MM.1S (cell line): ENCODE measurements around the gene TMEM208.

Source experiments
- DNase-seq: peaks from one replicate; pipeline ENCODE4 v3.0.0-alpha.2; 2015
- H2AFZ ChIP-seq: fragments of 300-600 bp; sonication (generic); 2 replicates; pipeline ENCODE4 v1.6.0; 2016; ENCODE audit warnings: antibody characterized with exemption, low read length
- H3F3A ChIP-seq: fragments of 300-600 bp; sonication (generic); 2 replicates; pipeline ENCODE4 v1.6.1; 2016; ENCODE audit warnings: mild to moderate bottlenecking, antibody characterized with exemption, low read length, moderate library complexity, mixed read lengths; ENCODE audit not compliant: insufficient read depth
- H3K27ac ChIP-seq: fragments of 300-600 bp; sonication (generic); 2 replicates; pipeline ENCODE4 v1.5.1; 2016; ENCODE audit warnings: mild to moderate bottlenecking, low read length
- H3K27me3 ChIP-seq: fragments of 300-600 bp; sonication (generic); replicated peaks from 2 replicates; pipeline ENCODE4 v1.6.0; 2016; ENCODE audit warnings: low read length; ENCODE audit not compliant: insufficient read depth
- H3K36me3 ChIP-seq: fragments of 300-600 bp; sonication (generic); replicated peaks from 2 replicates; pipeline ENCODE4 v1.6.1; 2016; ENCODE audit warnings: mild to moderate bottlenecking, low read length, mixed read lengths; ENCODE audit not compliant: insufficient read depth
- H3K4me1 ChIP-seq: fragments of 300-600 bp; sonication (generic); 2 replicates; pipeline ENCODE4 v1.6.1; 2016; ENCODE audit warnings: low read length, mixed read lengths
- H3K4me2 ChIP-seq: fragments of 300-600 bp; sonication (generic); 2 replicates; pipeline ENCODE4 v1.6.0; 2016; ENCODE audit warnings: low read depth, low read length
- H3K4me3 ChIP-seq: fragments of 300-600 bp; sonication (generic); 2 replicates; pipeline ENCODE4 v1.5.1; 2016; ENCODE audit warnings: low read length, mixed read lengths
- H3K79me2 ChIP-seq: fragments of 300-600 bp; sonication (generic); 2 replicates; pipeline ENCODE4 v1.6.1; 2016; ENCODE audit warnings: mixed run types, low read length, mixed read lengths
- H3K9ac ChIP-seq: fragments of 300-600 bp; sonication (generic); 2 replicates; pipeline ENCODE4 v1.6.1; 2016; ENCODE audit warnings: low read length, mixed read lengths
- H3K9me2 ChIP-seq: fragments of 300-600 bp; sonication (generic); replicated peaks from 2 replicates; pipeline ENCODE4 v1.6.1; 2016; ENCODE audit warnings: mild to moderate bottlenecking, low read length, mixed read lengths; ENCODE audit not compliant: insufficient read depth
- H3K9me3 ChIP-seq: fragments of 300-600 bp; sonication (generic); replicated peaks from 2 replicates; pipeline ENCODE4 v1.6.1; 2016; ENCODE audit warnings: mild to moderate bottlenecking, low read length, mixed read lengths; ENCODE audit not compliant: insufficient read depth
- H4K20me1 ChIP-seq: fragments of 300-600 bp; sonication (generic); 2 replicates; pipeline ENCODE4 v1.6.1; 2016; ENCODE audit warnings: mild to moderate bottlenecking, low read length, moderate library complexity, mixed read lengths; ENCODE audit not compliant: insufficient read depth
- EZH2 ChIP-seq: fragments of 300-600 bp; sonication (generic); optimal IDR thresholded peaks from 2 replicates; pipeline ENCODE3; 2017; ENCODE audit warnings: low read depth, mild to moderate bottlenecking, antibody characterized with exemption, low read length, mixed read lengths
- EZH2phosphoT487 ChIP-seq: fragments of 300-600 bp; sonication (generic); IDR thresholded peaks from 2 replicates; pipeline ENCODE4 v1.6.1; 2018; ENCODE audit warnings: antibody characterized with exemption, low read length
- TF ChIP-seq, protein P1 (sequence below): fragments of 300-600 bp; sonication (generic); IDR thresholded peaks from 2 replicates; pipeline ENCODE4 v1.5.1; 2016; ENCODE audit warnings: antibody characterized with exemption, low read length, mixed read lengths

Gene TMEM208

DNA sequence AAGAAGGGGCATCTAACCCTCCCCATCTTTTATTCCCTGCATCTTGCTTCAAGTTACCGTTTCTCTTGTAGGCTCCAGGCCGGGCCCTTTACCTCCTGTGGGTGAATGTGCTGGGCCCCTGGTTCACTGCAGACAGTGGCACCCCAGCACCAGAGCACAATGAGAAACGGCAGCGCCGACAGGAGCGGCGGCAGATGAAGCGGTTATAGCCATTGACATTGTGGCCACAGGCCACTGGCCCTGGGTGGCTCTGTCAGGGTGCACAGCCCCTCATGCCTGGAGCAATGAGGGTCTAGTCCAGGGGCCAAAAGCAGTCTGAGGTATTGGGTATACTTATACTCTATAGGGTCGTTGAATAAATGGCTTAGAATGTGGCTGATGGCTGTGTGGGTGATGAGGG is 2.0 kb downstream of the TMEM208 start:
- Histone ChIP-seq H3K79me2 (peaks cover 31% of the 10 kb centered on the region), H2AFZ (no peak overlapping the region), H3K9ac (no peak overlapping the region), H3K36me3 (no peaks in the 10 kb centered on the region; the same call in 1 of the 2 replicates), H3K4me1 (peaks cover 12% of the 10 kb centered on the region), H3K9me3 (no peaks in the 10 kb centered on the region), H3K9me2 (no peaks in the 10 kb centered on the region), H3K27ac (no peak overlapping the region), H3K27me3 (no peaks in the 10 kb centered on the region), H3K4me3 (no peak overlapping the region), H4K20me1 (no peaks in the 10 kb centered on the region), H3F3A (no peaks in the 10 kb centered on the region; the same call in 1 of the 2 replicates), H3K4me2 (no peak overlapping the region)
- TF ChIP-seq EZH2phosphoT487 (no peak), EZH2 (no peak)
- TF ChIP-seq, protein P1, sequence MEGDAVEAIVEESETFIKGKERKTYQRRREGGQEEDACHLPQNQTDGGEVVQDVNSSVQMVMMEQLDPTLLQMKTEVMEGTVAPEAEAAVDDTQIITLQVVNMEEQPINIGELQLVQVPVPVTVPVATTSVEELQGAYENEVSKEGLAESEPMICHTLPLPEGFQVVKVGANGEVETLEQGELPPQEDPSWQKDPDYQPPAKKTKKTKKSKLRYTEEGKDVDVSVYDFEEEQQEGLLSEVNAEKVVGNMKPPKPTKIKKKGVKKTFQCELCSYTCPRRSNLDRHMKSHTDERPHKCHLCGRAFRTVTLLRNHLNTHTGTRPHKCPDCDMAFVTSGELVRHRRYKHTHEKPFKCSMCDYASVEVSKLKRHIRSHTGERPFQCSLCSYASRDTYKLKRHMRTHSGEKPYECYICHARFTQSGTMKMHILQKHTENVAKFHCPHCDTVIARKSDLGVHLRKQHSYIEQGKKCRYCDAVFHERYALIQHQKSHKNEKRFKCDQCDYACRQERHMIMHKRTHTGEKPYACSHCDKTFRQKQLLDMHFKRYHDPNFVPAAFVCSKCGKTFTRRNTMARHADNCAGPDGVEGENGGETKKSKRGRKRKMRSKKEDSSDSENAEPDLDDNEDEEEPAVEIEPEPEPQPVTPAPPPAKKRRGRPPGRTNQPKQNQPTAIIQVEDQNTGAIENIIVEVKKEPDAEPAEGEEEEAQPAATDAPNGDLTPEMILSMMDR, result no peak
- DNase-seq, result no peak

DNA sequence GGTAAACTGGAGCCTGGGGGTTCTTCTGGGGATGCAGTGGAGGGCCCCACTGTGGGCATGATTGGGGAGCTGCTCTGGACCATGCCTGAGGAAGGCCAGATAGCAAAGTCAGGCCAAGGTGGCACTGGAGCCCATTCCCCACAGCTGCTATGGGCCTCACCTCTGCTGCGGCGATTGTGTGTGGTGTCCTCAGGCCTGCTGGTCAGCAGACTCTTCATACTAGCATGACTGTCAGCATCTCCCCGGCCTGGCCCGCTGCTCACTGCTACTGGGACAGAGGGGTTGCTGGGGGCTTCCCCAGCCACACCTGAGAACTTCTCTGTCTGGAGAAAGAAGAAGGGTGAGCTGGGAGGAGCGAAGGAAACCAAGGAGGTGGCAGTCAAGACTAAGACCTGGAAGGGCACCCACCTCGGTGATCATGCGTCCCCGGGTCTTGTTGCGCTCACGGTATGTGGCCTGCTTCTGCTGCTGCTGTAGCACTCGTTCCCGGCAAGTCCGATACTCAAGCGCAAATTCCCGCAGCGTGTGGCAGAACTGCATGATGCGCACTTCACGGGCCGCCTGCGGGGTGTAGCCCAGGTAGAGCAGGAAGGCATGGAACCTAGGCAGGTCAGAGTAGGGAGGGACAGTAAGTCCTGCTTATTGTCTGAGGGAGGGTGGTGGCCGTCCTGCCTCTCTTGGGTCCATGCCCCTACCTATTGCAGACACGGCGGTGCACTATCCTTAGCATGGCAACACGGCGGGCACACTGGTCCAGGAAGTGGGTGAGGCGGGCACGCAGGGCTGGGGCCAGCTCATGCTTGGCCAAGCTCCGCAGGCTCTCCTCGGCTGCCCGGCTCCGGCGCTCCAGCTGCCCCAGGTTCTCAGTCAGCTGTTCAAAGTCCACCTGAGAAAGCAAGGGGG is 3.2 kb downstream of the TMEM208 start:
- no peak overlapping the region for H3K4me3 ChIP-seq
- H3K4me1 ChIP-seq, result peaks cover 12% of the 10 kb centered on the region
- no peak for DNase-seq
- H2AFZ ChIP-seq, result no peak overlapping the region
- no peaks in the 10 kb centered on the region for H3K27me3 ChIP-seq
- H3K79me2 ChIP-seq, result peaks cover 31% of the 10 kb centered on the region
- no peak overlapping the region for H3K9ac ChIP-seq
- no peaks in the 10 kb centered on the region for H3K9me2 ChIP-seq
- no peaks in the 10 kb centered on the region; the same call in none of the 2 replicates for H3F3A ChIP-seq
- no peaks in the 10 kb centered on the region for H3K9me3 ChIP-seq
- H3K27ac ChIP-seq, result no peak overlapping the region
- TF ChIP-seq EZH2phosphoT487, result no peak
- no peak for TF ChIP-seq EZH2
- TF ChIP-seq, protein P1, result no peak
- no peaks in the 10 kb centered on the region; the same call in 1 of the 2 replicates for H3K36me3 ChIP-seq
- H4K20me1 ChIP-seq, result no peaks in the 10 kb centered on the region
- H3K4me2 ChIP-seq, result no peak overlapping the region

DNA sequence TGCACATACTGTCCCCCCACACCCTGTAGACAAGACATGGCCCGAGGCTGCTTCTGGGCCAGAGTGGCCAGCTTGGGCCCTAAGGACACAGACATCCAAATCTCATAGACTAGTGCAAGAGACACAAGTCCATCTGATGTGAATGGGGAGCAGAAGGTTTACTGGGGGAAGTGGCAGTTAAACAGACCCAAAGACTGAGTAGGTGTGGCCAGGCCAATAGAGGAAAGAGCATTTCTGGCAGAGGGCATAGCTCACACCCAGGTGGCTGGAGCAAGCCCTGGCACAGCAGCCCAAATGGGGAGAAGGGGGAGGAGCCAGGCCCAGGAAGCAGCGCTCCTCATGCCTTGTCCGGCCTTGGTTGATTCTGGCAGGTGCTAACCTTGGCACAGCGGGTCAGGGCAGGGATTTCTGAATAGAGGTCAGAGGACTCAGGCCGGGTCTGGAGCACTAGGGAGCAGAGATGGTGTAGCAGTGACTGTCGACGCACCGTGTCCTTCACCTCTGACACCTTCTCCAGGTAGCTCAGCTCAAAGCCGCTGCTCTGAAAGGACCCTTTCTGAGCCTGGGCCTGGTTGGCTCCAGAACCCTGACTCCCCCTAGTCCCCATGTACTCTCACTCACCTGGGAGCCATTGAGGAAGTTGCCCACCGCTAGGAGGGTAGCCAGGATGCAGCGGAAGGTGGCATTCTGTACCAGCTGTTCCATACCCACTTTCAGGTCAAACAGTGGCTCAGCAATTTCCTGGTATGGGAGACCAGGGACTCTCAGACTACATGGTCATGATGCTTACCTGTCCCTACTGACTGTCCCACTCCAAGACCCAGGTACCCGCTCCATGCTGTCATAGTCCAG is 4.1 kb downstream of the TMEM208 start:
- Histone ChIP-seq H3K27ac (no peak overlapping the region), H3K9ac (no peak overlapping the region), H3F3A (no peaks in the 10 kb centered on the region; the same call in none of the 2 replicates), H4K20me1 (no peaks in the 10 kb centered on the region), H3K4me1 (peaks cover 11% of the 10 kb centered on the region; the same call in 1 of the 2 replicates), H3K4me2 (no peak overlapping the region), H2AFZ (no peak overlapping the region), H3K36me3 (no peaks in the 10 kb centered on the region; the same call in 1 of the 2 replicates), H3K9me3 (no peaks in the 10 kb centered on the region), H3K79me2 (peaks cover 31% of the 10 kb centered on the region), H3K9me2 (no peaks in the 10 kb centered on the region), H3K27me3 (no peaks in the 10 kb centered on the region), H3K4me3 (no peak overlapping the region)
- TF ChIP-seq, protein P1, result no peak
- TF ChIP-seq EZH2phosphoT487 (no peak), EZH2 (no peak)
- DNase-seq, result no peak
